Esophagus squamous epithelium (tissue), 4 donors: ENCODE results near the gene OSBPL9.

ENCODE experiments used
- POLR2A ChIP-seq, 4 donors: fragments of 450-650 bp; IDR thresholded peaks; one replicate each; pipeline ENCODE4 v1.6.1; 2017; ENCODE audit warnings: antibody characterized with exemption in 4 of 4, mild to moderate bottlenecking in 4 of 4, moderate library complexity in 3 of 4
- TF ChIP-seq, protein P1 (sequence below), 6 experiments: fragments of 450-650 bp in 4 of 6; fragments of 200-600 bp in 2 of 6; sonication (generic) in 2 of 6; IDR thresholded peaks; one replicate each; pipeline ENCODE4 v1.5.1; 2016 to 2019; ENCODE audit warnings: antibody characterized with exemption in 6 of 6, mild to moderate bottlenecking in 4 of 6, moderate library complexity in 4 of 6

DNA sequence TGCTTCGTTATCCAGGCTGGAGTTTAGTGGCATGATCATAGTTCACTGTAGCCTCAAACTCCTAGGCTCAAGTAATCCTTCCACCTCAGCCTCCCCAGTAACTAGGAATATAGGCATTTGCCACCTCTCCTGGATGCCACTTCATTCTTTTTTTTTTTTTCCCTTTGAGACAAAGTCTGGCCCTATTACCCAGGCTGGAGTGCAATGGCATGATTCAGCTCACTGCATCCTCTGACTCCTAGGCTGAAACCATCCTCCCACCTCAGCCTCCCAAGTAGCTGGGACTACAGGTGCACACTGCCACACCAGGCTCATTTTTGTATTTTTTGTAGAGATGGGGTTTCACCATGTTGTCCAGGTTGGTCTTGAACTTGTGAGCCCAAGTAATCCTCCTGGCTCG is 19.3 kb downstream of the OSBPL9 start:
- no peak for TF ChIP-seq POLR2A (IDR thresholded peaks at IDR 0.05)
- TF ChIP-seq, protein P1, sequence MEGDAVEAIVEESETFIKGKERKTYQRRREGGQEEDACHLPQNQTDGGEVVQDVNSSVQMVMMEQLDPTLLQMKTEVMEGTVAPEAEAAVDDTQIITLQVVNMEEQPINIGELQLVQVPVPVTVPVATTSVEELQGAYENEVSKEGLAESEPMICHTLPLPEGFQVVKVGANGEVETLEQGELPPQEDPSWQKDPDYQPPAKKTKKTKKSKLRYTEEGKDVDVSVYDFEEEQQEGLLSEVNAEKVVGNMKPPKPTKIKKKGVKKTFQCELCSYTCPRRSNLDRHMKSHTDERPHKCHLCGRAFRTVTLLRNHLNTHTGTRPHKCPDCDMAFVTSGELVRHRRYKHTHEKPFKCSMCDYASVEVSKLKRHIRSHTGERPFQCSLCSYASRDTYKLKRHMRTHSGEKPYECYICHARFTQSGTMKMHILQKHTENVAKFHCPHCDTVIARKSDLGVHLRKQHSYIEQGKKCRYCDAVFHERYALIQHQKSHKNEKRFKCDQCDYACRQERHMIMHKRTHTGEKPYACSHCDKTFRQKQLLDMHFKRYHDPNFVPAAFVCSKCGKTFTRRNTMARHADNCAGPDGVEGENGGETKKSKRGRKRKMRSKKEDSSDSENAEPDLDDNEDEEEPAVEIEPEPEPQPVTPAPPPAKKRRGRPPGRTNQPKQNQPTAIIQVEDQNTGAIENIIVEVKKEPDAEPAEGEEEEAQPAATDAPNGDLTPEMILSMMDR (IDR thresholded peaks at IDR 0.05): no peak
